Colon (tissue), 2 donors: Measurements from ENCODE around the gene LTBP4.
"Not testable (repeated sequence)": the region's sequence is repeated elsewhere in the genome, so short reads cannot be mapped to it uniquely, and the experiment has no call there.

Experiments used
- FAIRE-seq: peaks from 2 replicates; lab custom pipeline; 2012; peaks lifted over from hg19 to GRCh38; lab: Jason Lieb, UNC
- donor health status: control.
- donor health status: control.

LTBP4 gene

DNA sequence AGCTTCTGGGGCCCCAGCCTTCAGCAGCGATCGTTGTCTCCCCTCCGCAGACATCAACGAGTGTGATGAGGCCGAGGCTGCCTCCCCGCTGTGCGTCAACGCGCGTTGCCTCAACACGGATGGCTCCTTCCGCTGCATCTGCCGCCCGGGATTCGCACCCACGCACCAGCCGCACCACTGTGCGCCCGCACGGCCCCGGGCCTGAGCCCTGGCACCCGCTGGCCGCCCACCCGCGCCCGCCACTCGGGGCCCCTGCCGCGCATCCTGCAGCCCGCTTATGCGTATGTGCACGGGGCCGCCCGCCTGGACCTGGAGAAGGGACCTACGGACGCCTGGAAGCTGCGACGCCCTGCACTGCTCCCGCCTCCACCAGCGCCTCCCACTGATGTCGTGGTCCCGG lies 28.2 kb downstream of the LTBP4 start:
- no peak for FAIRE-seq

GRCh38 chr19:40630571-40631160 lies 29.5 kb downstream of the LTBP4 start:
- no peak for FAIRE-seq

GRCh38 chr19:40632311-40633036 lies 31.3 kb downstream of the LTBP4 start:
- no peak for FAIRE-seq

GRCh38 chr19:40633207-40633606 lies 32.0 kb downstream of the LTBP4 start:
- no peak for FAIRE-seq

GRCh38 chr19:40638327-40638726 lies 37.2 kb downstream of the LTBP4 start:
- FAIRE-seq = no peak

- FAIRE-seq = no peak
These were observed 38.4 kb downstream of the LTBP4 start for GRCh38 chr19:40639638-40639982.

DNA sequence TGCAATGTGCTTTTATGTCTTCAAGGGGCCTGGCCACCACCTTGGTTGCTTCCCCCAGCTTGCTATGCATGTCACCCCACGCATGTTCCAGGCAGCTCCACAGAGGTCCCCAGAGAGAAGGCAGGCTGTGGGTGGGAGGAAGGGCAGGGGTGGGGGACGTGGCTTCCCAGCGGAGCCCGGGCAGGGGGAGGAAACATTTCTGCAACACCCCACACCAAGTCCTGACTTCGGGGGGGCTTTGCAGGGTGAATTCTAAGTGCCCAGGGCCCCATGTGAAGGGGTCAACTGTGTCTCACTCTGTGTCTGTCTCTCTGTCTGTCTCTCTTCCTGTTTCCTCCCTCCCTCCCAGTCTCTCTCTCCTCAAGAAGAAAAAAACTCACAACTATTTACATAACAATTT lies 39.6 kb downstream of the LTBP4 start:
- FAIRE-seq = no peak

- FAIRE-seq = no peak
These were observed 40.1 kb downstream of the LTBP4 start for GRCh38 chr19:40641281-40641680.

DNA sequence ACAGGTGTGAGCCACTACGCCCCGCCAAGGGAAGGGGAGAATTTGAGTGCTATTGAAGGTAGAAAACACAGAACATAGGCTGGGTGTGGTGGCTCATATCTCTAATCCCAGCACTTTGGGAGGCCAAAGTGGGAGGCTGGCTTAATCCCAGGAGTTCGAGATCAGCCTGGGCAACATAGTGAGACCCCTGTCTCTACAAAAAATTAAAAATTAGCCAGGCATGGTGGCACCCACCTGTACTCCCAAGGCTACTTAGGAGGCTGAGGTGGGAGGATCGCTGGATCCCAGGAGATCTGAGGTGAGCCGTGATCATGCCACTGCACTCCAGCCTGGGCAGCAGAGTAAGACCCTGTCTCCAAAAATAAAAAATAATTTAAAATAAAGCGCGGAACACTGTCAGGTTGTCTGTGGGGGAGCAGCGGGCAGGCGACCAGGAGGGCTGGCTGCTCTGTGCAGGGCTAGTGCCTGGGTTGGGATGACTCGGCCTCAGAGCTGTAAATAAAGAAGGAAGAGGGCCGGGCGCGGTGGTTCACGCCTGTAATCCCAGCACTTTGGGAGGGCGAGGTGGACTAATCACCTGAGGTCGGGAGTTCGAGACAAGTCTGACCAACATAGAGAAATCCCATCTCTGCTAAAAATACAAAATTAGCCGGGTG lies 41.0 kb downstream of the LTBP4 start:
- no peak for FAIRE-seq

GRCh38 chr19:40642757-40643305 lies 41.7 kb downstream of the LTBP4 start:
- no peak for FAIRE-seq

- FAIRE-seq = no peak
These were observed 45.6 kb downstream of the LTBP4 start for GRCh38 chr19:40646743-40647254.

DNA sequence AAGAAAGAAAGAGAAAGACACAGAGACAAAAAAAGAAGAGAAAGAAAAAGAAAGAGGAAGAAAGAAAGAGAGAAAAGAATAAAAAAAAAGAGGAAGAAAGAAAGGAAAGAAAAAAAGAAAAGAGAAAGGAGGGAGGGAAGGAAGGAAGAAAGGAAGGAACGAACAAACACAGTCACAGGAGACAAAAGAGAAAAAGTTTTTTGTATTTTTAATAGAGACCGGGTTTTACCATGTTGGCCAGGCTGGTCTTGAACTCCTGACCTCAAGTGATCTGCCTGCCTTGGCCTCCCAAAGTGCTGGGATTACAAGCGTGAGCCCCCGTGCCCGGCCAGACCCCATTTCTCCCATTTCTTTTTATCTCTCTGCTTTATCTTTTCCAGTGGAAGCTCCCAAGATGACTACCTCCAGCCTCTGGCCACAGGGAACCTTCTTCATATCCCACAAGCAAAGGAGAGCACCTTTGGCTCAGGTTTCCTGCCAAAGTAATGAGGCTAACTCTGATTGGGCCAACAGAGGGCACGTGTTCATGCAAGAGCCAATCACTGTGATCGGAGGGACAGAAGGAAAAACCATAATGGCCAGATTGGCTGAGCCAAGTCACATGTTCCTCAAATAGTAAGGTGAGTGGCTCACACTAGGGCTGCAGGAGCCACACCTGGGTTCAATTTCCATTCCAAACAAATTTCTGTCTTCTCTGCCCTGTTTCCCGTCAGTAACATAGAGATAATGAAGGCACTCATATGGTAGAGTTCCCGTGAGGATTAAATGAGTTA lies 48.9 kb downstream of the LTBP4 start:
- not testable (repeated sequence) for FAIRE-seq

GRCh38 chr19:40650749-40651305 lies 49.7 kb downstream of the LTBP4 start:
- FAIRE-seq = no peak

- FAIRE-seq = not testable (repeated sequence)
These were observed 51.1 kb downstream of the LTBP4 start for GRCh38 chr19:40652303-40652702.

- FAIRE-seq = not testable (repeated sequence)
These were observed 54.5 kb downstream of the LTBP4 start for GRCh38 chr19:40655684-40656083.

DNA sequence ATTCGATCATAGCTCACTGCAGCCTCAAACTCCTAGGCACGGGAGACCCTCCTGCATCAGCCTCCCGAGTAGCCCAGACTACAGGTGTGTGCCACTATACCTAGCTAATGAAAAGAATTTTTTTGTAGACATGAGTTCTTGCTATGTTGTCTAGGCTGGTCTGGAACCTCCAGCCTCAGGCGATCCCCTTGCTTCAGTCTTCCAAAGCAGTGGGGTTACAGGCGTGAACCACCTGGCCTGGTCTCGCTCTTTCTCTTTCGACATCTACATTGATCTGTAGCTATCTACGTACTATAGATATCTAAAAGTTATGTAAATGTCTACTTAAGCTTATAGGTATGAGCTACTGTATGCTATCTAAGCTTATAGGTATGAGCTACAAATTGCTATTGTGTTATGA lies 56.9 kb downstream of the LTBP4 start:
- FAIRE-seq = no peak

- FAIRE-seq = no peak
These were observed 57.9 kb downstream of the LTBP4 start for GRCh38 chr19:40659116-40659515.

DNA sequence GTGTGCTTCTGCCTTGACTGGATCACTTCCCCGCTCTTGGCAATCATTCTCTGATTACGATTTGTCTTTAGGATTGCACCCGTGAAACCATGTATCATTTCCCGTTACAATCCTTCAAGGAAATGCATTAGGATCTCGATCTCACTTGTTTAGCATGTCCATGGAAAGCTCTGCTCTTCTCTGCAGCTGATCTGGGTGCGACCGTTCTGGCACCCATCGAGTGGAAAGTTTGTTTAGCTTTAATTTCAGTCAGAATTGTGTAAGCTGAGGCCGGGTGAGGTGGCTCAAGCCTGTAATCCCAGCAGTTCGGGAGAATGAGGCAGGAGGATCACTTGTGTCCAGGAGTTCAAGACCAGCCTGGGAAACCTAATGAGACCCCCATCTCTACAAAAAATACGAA lies 58.4 kb downstream of the LTBP4 start:
- no peak for FAIRE-seq

DNA sequence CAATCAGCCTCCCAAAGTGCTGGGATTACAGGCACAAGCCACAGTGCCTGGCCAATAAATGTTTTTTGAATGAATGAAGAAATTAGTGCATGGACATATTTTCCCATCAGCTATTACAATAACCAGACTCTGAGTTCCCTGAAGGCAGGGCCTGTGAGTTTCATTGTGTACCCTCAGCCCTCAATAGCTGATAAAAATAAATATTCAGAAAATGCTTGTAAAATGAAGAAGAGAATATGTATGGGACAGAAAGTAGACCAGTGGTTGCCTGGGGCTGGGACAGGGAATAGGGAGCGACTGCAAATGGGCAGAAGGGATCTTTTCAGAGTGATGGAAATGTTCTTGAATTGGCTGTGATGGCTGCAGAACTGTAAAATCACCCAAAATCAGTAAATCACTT lies 60.4 kb downstream of the LTBP4 start:
- no peak for FAIRE-seq

GRCh38 chr19:40662925-40663694 lies 61.9 kb downstream of the LTBP4 start:
- no peak for FAIRE-seq
